Tibial artery (tissue), 4 donors: Measurements from ENCODE around the gene SUSD5.
A peak's percentile ranks its signal among the peaks of the same experiment; 100 is the strongest.
"Not testable (repeated sequence)": the region's sequence is repeated elsewhere in the genome, so short reads cannot be mapped to it uniquely, and the experiment has no call there.

Experiments
- DNase-seq, 2 donors: peaks; one replicate each; pipeline ENCODE4 v3.0.0-alpha.2; 2019
- H3K27ac ChIP-seq, 2 donors: fragments of 200-600 bp; sonication (generic) in 1 of 2; 1 replicate in 1 of 2; 2 replicates in 1 of 2; pipeline ENCODE4 v1.5.1; 2018 to 2019; ENCODE audit warnings: mild to moderate bottlenecking in 1 of 2
- H3K27me3 ChIP-seq, 2 donors: fragments of 200-600 bp; sonication (generic) in 1 of 2; one replicate each; pipeline versions ENCODE4 v1.5.1 to v1.6.0; 2016 to 2019
- H3K36me3 ChIP-seq, 3 donors: fragments of 200-600 bp; sonication (generic) in 2 of 3; one replicate each; pipeline ENCODE4 v1.5.1; 2016 to 2019; ENCODE audit warnings: mild to moderate bottlenecking in 2 of 3
- H3K4me1 ChIP-seq, 4 donors: fragments of 200-600 bp; sonication (generic) in 2 of 4; 1 replicate in 3 of 4; 2 replicates in 1 of 4; pipeline ENCODE4 v1.5.1; 2016 to 2019
- H3K4me3 ChIP-seq, 2 donors: fragments of 200-600 bp; sonication (generic) in 1 of 2; 1 replicate in 1 of 2; 2 replicates in 1 of 2; pipeline ENCODE4 v1.5.1; 2018 to 2019; ENCODE audit warnings: mild to moderate bottlenecking in 2 of 2
- H3K9me3 ChIP-seq, 3 donors: fragments of 200-600 bp; sonication (generic) in 1 of 3; one replicate each; pipeline ENCODE4 v1.5.1; 2016 to 2019
- CTCF ChIP-seq, 2 experiments: fragments of 200-600 bp in 1 of 2; fragments of 450-650 bp in 1 of 2; IDR thresholded peaks; one replicate each; pipeline ENCODE4 v1.5.1; 2017 to 2019; ENCODE audit warnings: antibody characterized with exemption in 2 of 2, mild to moderate bottlenecking in 1 of 2, moderate library complexity in 1 of 2
- intact Hi-C: fragments of 100-400 bp; cut with DNase I; formaldehyde crosslinking; loops from one replicate; pipeline ENCODE4 v1.15.0; 2023; ENCODE audit warnings: low total_unique reads

The SUSD5 gene

DNA sequence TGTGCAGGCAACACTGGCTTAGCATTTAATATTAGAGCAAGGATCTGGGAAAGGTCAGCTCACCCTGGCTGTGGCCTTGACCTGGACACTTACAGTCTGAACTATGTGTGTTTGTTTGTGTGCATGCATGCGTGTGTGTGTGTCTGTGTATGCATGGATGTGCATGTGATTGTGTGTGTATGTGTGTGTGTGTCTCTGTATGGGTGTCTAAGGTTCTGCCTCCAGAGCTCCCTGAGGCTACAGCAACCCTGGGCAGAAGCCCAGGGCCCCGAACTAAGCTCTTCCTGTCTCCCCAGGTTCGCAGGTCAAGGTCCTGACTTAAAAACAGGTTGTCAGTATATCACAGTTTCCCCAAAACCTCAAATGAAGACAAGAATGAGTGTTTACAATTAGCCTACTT lies 51.3 kb downstream of the SUSD5 start:
- peak overlapping the region; percentile 83 to 91 for H3K27ac ChIP-seq
- no peaks in the 10 kb centered on the region for H3K27me3 ChIP-seq
- H3K4me1 ChIP-seq, result peaks cover 0 to 92% (median 43%) of the 10 kb centered on the region in 4 donors

GRCh38 chr3:33166095-33166494 lies 52.5 kb downstream of the SUSD5 start:
- Histone ChIP-seq H3K9me3 (no peaks in the 10 kb centered on the region), H3K27me3 (no peaks in the 10 kb centered on the region), H3K4me1 (peaks cover 0 to 84% (median 42%) of the 10 kb centered on the region in 4 donors), H3K4me3 (no peak overlapping the region), H3K36me3 (peaks cover 0 to 11% (median 0%) of the 10 kb centered on the region in 3 donors), H3K27ac (peak overlapping the region; percentile 83 to 91)
- DNase-seq, result no peak
- intact Hi-C loops, result no loop called here
- TF ChIP-seq CTCF (IDR thresholded peaks at IDR 0.05), result no peak

More for the DNA sequence above, 51.3 kb downstream of the SUSD5 start:
- intact Hi-C loops, result no loop called here
- DNase-seq, result no peak
- Histone ChIP-seq H3K9me3 (no peaks in the 10 kb centered on the region), H3K36me3 (peaks cover 0 to 11% (median 0%) of the 10 kb centered on the region in 3 donors), H3K4me3 (no peak overlapping the region)
- TF ChIP-seq CTCF (IDR thresholded peaks at IDR 0.05), result no peak

DNA sequence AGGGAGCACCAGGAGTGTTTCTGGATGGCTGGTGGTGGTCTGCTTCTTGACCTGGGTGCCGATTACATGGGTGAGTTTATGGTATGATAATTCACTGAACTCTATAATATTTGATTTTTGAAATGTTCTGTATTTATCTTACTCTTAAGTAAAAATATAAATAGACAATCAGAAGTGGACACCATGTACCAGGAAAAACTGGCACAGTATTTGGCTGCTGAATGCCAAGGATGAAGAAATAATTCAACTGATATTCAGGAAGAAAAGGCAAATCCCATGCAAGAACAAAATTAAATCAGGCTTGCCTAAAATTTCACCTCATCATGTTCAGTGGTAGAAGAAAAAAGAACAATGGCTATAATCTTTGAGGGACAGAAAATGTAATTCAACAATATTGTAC lies 53.2 kb downstream of the SUSD5 start:
- no peak overlapping the region for H3K4me3 ChIP-seq
- no peaks in the 10 kb centered on the region for H3K9me3 ChIP-seq
- H3K36me3 ChIP-seq, result peaks cover 0 to 11% (median 0%) of the 10 kb centered on the region in 3 donors
- TF ChIP-seq CTCF (IDR thresholded peaks at IDR 0.05), result no peak
- H3K27ac ChIP-seq, result peak overlapping the region; percentile 83 to 91
- H3K4me1 ChIP-seq, result peaks cover 0 to 83% (median 40%) of the 10 kb centered on the region in 4 donors
- intact Hi-C loops, result no loop called here
- no peaks in the 10 kb centered on the region for H3K27me3 ChIP-seq
- DNase-seq, result no peak

DNA sequence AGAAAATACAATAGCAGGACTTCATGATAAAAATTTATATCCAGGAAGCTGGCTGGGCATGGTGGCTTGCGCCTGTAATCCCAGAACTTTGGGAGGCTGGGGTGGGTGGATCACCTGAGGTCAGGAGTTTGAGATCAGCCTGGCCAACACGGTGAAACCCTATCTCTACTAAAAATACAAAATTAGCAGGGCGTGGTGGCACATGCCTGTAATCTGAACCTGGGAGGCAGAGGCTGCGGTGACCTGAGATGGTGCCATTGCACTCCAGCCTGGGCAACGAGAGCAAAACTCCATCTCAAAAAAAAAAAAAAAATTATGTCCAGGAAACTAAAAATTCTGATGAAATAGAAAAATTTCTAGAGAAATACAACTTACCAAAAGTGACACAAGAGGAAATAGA lies 56.0 kb downstream of the SUSD5 start:
- H3K4me3 ChIP-seq, DNase-seq, H3K9me3 ChIP-seq, intact Hi-C loops, H3K27me3 ChIP-seq: not testable (repeated sequence)
- H3K36me3 ChIP-seq, result peaks cover 0 to 11% (median 0%) of the 10 kb centered on the region in 3 donors
- peaks cover 0 to 83% (median 26%) of the 10 kb centered on the region in 4 donors for H3K4me1 ChIP-seq
- peak overlapping the region; percentile 33 to 83 for H3K27ac ChIP-seq

DNA sequence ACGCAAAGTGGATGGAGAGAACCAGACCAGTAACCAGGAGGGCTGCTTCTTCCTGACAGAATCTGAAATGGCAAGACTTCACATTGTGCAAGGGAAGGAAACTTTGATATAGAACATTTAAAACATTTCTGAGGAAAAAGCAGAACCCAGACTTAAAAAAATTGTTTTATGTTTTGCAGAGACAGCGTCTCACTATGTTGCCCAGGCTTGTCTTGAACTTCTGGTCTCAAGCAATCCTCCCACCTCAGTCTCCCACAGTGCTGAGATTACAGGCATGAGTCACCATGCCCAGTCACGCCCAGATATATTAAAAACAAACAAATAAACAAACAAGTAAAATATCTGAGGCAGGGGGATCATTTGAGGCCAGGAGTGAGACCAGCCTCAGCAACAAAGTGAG lies 58.6 kb downstream of the SUSD5 start:
- no peak overlapping the region for H3K4me3 ChIP-seq
- no peaks in the 10 kb centered on the region for H3K9me3 ChIP-seq
- H3K4me1 ChIP-seq, result peaks cover 0 to 83% (median 13%) of the 10 kb centered on the region in 4 donors
- TF ChIP-seq CTCF (IDR thresholded peaks at IDR 0.05), result no peak
- intact Hi-C loops, result no loop called here
- no peaks in the 10 kb centered on the region for H3K27me3 ChIP-seq
- no peak for DNase-seq
- peaks cover 0 to 11% (median 0%) of the 10 kb centered on the region in 3 donors for H3K36me3 ChIP-seq
- H3K27ac ChIP-seq, result peak overlapping the region; percentile 47 to 83

DNA sequence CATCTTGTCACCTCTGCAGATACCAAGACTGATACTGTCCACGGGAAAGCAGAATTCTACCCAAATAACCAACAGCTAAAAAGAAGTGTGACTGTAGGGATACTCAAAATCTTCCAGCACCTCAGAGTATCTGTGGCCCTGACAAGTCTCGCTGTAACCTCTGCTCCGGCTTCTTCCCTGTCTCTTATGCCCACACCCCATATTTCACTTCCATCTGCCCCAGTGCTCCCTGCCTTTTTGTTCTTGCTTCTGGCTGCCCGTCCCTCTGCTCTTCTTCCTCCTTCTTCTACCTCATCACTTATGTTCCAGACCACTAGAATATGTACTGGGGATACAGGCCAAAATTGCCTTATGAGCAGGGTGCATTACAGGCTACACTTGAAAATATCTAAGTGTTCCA lies 59.4 kb downstream of the SUSD5 start:
- H3K27ac ChIP-seq, result peak overlapping the region; percentile 47 to 83

More for the DNA sequence above, 59.4 kb downstream of the SUSD5 start:
- peaks cover 0 to 11% (median 0%) of the 10 kb centered on the region in 3 donors for H3K36me3 ChIP-seq
- peaks cover 0 to 76% (median 13%) of the 10 kb centered on the region in 4 donors for H3K4me1 ChIP-seq
- no peak for TF ChIP-seq CTCF (IDR thresholded peaks at IDR 0.05)
- intact Hi-C loops, result no loop called here
- H3K9me3 ChIP-seq, result no peaks in the 10 kb centered on the region
- H3K27me3 ChIP-seq, result no peaks in the 10 kb centered on the region
- H3K4me3 ChIP-seq, result no peak overlapping the region
- no peak for DNase-seq
